HG03432 (cell line): ENCODE results near the gene RCOR3.
"Not testable (repeated sequence)": the region's sequence is repeated elsewhere in the genome, so short reads cannot be mapped to it uniquely, and the experiment has no call there.

Experiments
- ATAC-seq: cut with Tn5 transposase; IDR thresholded peaks from one replicate; pipeline ENCODE4 v1.9.1; 2021; ENCODE audit warnings: mild to moderate bottlenecking, moderate library complexity; ENCODE audit not compliant: unreplicated experiment

The RCOR3 gene

GRCh38 chr1:211337430-211338223, 78.5 kb downstream of the RCOR3 start:
- no peak for ATAC-seq

- no peak for ATAC-seq
These were observed 79.1 kb downstream of the RCOR3 start for GRCh38 chr1:211338224-211338620.

GRCh38 chr1:211339631-211340041, 80.5 kb downstream of the RCOR3 start:
- no peak for ATAC-seq

GRCh38 chr1:211340622-211341507, 81.7 kb downstream of the RCOR3 start:
- ATAC-seq, result no peak

- no peak for ATAC-seq
These were observed 82.8 kb downstream of the RCOR3 start for GRCh38 chr1:211341999-211342398.

DNA sequence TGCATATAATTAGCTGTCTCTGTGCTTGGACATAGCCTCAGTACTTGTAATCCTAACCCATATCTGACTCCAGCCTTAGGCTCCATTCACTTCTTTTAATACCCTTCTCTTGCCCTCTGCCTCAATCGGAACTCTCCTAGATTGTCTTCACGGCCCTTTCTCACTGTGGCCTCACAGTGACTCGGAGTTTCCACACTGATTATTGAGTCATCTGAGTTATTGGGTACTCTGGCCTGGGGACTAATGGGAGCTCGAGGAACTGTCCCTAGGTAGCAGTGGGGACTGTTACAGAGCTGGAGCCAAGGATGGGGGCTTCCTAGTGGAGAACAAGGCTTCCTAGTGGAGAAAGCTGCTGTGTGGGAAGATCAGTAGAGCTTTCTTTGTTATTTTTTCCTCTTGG, 84.4 kb downstream of the RCOR3 start:
- ATAC-seq, result no peak

DNA sequence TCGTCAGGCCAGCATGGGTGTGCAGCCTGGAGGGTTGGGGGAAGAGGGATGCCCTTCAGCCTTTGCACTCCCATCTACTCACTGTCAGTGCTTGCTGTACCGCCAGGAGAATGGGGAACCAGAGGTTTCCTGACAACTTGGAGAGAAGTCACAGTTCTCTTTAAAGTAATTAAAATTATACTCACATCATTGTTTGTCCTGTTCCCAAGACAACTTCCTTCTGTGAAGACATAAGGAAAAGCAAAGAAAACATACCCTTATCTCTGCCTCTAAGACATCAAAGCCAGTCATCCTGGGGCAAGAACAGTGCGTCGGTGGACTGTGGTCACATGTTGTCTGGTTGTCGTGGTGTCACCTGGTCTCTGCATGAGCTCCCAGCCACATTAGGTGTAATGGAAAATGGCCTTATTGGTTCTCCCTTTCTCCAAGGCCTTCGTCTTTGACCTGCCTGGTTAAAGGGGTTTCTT, 85.0 kb downstream of the RCOR3 start:
- no peak for ATAC-seq

GRCh38 chr1:211345719-211346118, 86.6 kb downstream of the RCOR3 start:
- ATAC-seq, result no peak

DNA sequence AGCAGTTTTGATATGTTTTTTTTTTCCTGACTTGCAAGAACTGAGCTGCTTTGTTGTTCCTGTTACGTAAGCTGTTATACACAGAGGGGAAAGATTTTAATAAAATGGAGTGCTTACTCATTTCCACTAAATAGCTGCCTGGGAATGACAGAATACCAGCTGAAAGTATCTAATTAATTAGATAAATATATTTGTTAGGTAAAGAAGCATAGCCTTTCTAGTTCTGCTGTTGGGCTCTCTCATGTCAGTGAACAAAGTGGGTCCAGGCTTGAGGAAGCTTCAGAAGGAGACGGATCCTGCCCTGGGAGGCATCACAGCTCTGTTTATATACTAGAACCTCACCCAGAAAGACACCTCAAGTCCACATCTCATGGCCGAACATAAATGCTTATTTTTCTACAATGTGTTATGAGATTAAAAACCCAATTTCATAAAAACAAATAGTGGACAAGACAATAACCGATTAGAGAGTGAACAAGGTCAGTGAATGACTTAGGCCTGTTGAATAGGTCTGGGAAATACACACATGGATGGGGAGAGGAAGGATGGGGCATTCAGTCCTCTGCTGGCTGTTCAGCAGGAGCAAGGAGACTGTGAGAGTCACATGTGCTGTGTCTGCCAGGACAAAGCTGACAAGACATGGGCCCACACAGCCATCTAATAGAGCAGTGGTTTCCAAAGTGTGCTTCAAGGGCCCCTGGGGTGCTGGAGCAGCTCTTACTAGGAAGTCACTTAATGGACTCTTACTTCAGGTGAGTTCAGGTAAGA, 88.1 kb downstream of the RCOR3 start:
- ATAC-seq, result no peak

- ATAC-seq, result no peak
These were observed 89.4 kb downstream of the RCOR3 start for GRCh38 chr1:211348547-211348946.

DNA sequence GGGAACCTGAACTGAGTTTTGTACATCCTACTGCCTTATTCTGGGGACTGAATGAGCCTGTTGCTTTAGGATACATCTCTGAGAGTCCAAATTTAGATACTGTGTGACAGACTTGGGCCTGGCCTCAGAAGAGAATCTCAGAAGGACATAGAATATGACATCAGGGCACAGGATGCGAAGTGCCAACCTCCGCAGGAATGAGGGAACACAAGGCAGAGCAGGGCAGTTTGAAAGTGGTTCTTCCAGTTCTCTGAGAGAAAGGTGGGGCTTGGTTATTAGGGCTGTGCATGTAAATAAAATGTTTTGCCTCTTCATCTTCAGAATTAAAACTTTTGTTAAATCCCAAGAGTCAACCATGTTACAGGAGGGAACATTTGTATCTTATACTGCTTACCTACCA, 90.6 kb downstream of the RCOR3 start:
- ATAC-seq, result no peak

DNA sequence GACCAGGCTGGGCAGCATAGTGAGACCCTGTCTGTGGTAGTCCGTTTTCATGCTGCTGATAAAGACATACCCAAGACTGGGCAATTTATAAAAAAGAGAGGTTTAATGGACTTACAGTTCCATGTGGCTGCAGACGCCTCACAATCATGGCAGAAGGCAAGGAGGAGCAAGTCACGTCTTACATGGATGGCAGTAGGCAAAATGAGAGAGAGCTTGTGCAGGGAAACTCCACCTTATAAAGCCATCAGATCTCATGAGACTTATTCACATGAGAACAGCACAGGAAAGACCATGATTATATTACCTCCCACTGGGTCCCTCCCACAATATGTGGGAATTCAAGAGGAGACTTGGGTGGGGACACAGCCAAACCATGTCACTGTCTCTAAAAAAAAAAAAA, 92.9 kb downstream of the RCOR3 start:
- ATAC-seq, result not testable (repeated sequence)

GRCh38 chr1:211352465-211352864, 93.3 kb downstream of the RCOR3 start:
- ATAC-seq, result no peak

DNA sequence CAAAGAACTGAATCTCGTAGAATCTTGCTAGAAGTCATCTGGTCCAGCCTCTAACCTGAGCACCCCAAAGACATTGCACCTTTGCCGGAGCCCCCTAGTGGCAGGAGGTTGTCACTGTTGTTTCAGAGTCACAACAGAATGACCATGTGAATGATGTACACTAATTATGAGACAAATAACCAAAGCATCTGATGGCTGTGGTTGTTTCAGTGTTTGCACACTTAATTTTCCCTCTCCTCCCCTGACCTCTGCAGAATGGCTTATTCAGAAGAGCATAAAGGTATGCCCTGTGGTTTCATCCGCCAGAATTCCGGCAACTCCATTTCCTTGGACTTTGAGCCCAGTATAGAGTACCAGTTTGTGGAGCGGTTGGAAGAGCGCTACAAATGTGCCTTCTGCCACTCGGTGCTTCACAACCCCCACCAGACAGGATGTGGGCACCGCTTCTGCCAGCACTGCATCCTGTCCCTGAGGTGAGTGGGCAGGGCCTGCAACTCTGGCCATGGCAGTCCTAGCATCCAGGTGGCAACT, 93.9 kb downstream of the RCOR3 start:
- peak; percentile 87 for ATAC-seq

DNA sequence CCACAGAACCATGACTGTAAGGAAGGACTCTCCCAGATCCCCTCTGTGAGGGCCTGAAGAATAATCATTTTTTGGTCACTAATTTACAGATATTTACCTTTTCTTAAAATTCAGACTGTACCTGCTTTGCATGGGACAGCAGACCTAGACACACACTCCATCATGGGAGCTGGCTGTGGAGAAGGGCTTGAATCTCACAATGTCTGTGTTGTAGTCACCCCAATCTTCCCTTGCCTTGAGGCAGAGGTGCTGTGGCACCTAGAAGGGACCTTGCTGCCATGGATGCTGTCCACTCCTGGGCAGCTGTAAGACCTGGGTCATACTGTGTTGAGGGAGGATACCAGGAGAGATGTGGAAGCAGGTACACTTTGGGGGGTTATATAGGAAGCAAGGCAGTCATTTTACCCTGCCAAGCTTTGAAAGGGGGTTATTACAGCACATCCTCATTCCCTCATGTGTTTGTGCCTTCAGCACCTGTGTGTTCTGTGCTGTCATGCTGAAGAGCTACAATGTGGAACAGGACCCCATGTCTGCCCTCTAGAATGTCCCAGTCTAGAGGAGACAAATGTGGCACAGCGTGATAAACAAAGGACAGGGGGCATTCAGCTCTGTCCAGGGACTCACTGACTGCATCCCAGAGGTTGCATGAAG, 94.5 kb downstream of the RCOR3 start:
- ATAC-seq, result no peak

DNA sequence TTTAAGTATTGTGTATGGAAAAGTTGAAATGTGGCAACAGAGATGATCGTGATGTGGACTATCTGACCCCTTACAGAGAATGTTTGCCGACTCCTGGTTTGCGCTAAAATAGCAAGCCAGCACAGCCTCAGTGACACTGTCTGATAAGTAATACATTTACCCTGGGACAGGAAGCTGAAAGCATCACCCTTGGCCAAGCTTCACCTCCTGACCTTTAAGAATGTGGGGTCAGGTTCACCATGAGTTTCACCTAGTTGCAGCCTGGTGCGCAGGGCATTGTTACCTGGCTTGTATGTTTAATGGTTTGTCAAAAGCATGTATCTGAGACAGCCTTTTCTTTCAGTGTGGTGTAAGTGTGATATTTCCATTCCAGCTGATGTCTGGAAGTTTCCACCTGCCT, 96.7 kb downstream of the RCOR3 start:
- ATAC-seq, result no peak

GRCh38 chr1:211356723-211357407, 97.7 kb downstream of the RCOR3 start:
- no peak for ATAC-seq

GRCh38 chr1:211358685-211359084, 99.5 kb downstream of the RCOR3 start:
- ATAC-seq, result no peak

DNA sequence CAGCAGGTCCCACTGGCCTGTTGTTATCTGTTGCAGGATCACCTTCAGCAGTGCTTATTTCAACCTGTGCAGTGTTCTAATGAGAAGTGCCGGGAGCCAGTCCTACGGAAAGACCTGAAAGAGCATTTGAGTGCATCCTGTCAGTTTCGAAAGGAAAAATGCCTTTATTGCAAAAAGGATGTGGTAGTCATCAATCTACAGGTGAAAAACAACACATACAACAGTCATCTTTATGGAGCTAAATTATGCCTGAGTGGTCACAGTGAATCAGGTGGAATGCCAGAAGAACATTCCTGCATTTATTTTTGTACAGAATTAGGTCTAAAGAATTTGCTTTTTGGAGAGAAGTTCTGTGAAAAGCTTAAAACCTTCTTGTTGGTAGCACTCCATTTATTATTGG, 100.7 kb downstream of the RCOR3 start:
- ATAC-seq, result no peak

GRCh38 chr1:211361202-211361601, 102.0 kb downstream of the RCOR3 start:
- no peak for ATAC-seq
